SH-SY5Y (cell line): ENCODE data around the gene ASH1L.

Source experiments
- GATA2 ChIP-seq: IDR thresholded peaks from 2 replicates; pipeline ENCODE4 v1.6.1; 2011; ENCODE audit warnings: mild to moderate bottlenecking, low read depth, low read length
- GATA3 ChIP-seq: IDR thresholded peaks from 2 replicates; pipeline ENCODE4 v1.6.1; 2011; ENCODE audit warnings: low read depth, mild to moderate bottlenecking, low read length, moderate library complexity

DNA sequence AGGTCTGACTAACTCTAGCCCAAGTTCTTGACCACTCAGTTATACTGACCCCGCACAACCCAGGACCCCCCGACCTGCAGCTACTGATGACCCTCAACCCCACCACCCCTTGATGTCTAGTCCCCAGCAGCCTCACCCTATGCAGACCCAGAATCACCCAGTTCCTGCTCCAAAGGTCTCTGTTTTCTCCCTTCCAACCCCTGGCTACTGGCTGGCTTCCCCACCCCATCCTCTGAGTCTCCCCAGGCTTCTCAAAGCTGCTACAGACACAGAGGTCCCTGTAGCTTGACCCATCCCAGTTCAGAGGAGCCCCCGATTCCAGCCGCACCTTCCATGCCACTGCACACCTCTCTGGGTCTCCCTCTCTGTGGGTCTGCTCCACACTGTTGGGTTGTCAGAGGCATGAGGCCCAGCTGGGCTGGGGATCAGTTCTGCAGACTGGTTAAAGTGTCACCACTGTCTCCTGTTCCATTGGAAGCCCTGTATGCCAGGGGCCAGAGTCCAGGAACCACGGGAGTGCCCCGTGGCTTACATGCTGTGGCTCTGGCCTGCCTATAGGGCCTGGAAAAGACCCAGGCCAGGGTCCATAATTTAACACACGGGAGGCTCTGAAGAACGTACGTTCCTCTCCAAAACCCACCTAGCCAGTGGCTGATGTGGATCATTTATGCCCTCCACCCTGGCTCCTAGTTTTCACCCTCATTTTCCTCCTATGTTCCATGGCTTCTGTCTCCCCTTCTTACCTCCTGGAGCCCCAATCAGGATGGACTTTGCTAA lies 261.9 kb downstream of the ASH1L start:
- TF ChIP-seq GATA3 = no peak
- TF ChIP-seq GATA2 = no peak
